B cell (primary cell): ENCODE measurements around the gene RBL1. TPM values are rescaled to one million over a fixed set of nuclear protein-coding genes. Genes with fewer than 3 reads are reported as not detected.

Experiments used
- ATAC-seq: fragments of 200-7000 bp; cut with Tn5 transposase; one replicate; pipeline ENCODE4 v1.10.0; 2021; ENCODE audit warnings: low read depth, mild to moderate bottlenecking, moderate number of reproducible peaks, moderate library complexity
- CTCF ChIA-PET: fragments of 350-600 bp; sonication (Branson Sonifier 250); formaldehyde crosslinking; loops from one replicate; lab custom pipeline; 2021; ENCODE audit warnings: antibody characterized with exemption, inconsistent platforms; lab: Charles Lee
- POLR2A ChIA-PET: fragments of 350-600 bp; sonication (Branson Sonifier 250); formaldehyde crosslinking; loops from one replicate; lab custom pipeline; 2021; ENCODE audit warnings: antibody characterized with exemption; lab: Charles Lee
- DNase-seq: peaks from one replicate; pipeline ENCODE4 v3.0.0; 2013
- H2AFZ ChIP-seq: 2 replicates; pipeline ENCODE4 v1.6.1; 2012; ENCODE audit warnings: mild to moderate bottlenecking, low read depth, low read length; ENCODE audit not compliant: insufficient read depth, poor library complexity, severe bottlenecking
- H3K27ac ChIP-seq, 2 donors: 1 replicate in 1 of 2; 2 replicates in 1 of 2; pipeline ENCODE4 v1.5.1; 2012 to 2013; ENCODE audit warnings: low read length in 2 of 2, mild to moderate bottlenecking in 2 of 2, moderate library complexity in 1 of 2
- H3K27me3 ChIP-seq, 4 experiments: fragments of 200-600 bp in 1 of 4; sonication (generic) in 1 of 4; replicated peaks in 1 of 4; 1 replicate in 2 of 4; 2 replicates in 2 of 4; pipeline versions ENCODE4 v1.6.1 to v1.7.0; 2013 to 2016; ENCODE audit warnings: low read length in 3 of 4, mild to moderate bottlenecking in 2 of 4, mixed read lengths in 1 of 4, moderate library complexity in 1 of 4; ENCODE audit not compliant: insufficient read depth in 4 of 4, control insufficient read depth in 3 of 4; ENCODE audit errors: control extremely low read depth in 1 of 4
- H3K36me3 ChIP-seq, 2 experiments: replicated peaks in 1 of 2; 1 replicate in 1 of 2; 2 replicates in 1 of 2; pipeline versions ENCODE4 v1.6.1 to v1.7.1; 2013; ENCODE audit warnings: low read length in 1 of 2; ENCODE audit not compliant: insufficient read depth in 2 of 2, control insufficient read depth in 1 of 2; ENCODE audit errors: control extremely low read depth in 1 of 2, extremely low read depth in 1 of 2
- H3K4me1 ChIP-seq, 2 donors: fragments of 200-600 bp in 1 of 2; sonication (generic) in 1 of 2; 1 replicate in 1 of 2; 2 replicates in 1 of 2; pipeline versions ENCODE4 v1.5.1 to v1.6.1; 2013 to 2017; ENCODE audit warnings: low read length in 2 of 2; ENCODE audit not compliant: control insufficient read depth in 2 of 2, insufficient read depth in 2 of 2
- H3K4me2 ChIP-seq: replicated peaks from 2 replicates; pipeline ENCODE3; 2012; ENCODE audit warnings: mild to moderate bottlenecking, low read depth, low read length; ENCODE audit not compliant: poor library complexity, severe bottlenecking
- H3K4me3 ChIP-seq, 5 experiments: fragments of 200-600 bp in 1 of 5; sonication (generic) in 1 of 5; 1 replicate in 3 of 5; 2 replicates in 2 of 5; pipeline versions ENCODE4 v1.5.1 to v1.7.0; 2011 to 2016; ENCODE audit warnings: low read length in 4 of 5, mild to moderate bottlenecking in 4 of 5, low read depth in 2 of 5, control low read depth in 1 of 5, moderate library complexity in 1 of 5; ENCODE audit not compliant: insufficient read depth in 1 of 5; ENCODE audit errors: control extremely low read depth in 1 of 5, extremely low read depth in 1 of 5
- H3K79me2 ChIP-seq: fragments of 200-600 bp; sonication (generic); one replicate; pipeline ENCODE4 v1.6.0; 2016; ENCODE audit warnings: low read length; ENCODE audit not compliant: control insufficient read depth, insufficient read depth
- H3K9ac ChIP-seq: fragments of 200-600 bp; sonication (generic); 2 replicates; pipeline ENCODE4 v1.6.1; 2017; ENCODE audit warnings: mild to moderate bottlenecking, low read length, moderate library complexity
- H3K9me3 ChIP-seq, 3 donors: one replicate each; pipeline versions ENCODE4 v1.6.1 to v1.7.1; 2013; ENCODE audit warnings: low read length in 2 of 3; ENCODE audit not compliant: control insufficient read depth in 2 of 3, insufficient read depth in 1 of 3; ENCODE audit errors: control extremely low read depth in 1 of 3
- H4K20me1 ChIP-seq: 2 replicates; pipeline ENCODE4 v1.6.0; 2012; ENCODE audit warnings: mild to moderate bottlenecking, low read length; ENCODE audit not compliant: insufficient read depth, control insufficient read depth, poor library complexity, severe bottlenecking
- H3K27ac Mint-ChIP-seq: one replicate; pipeline ENCODE4 v1.8.0; 2021; ENCODE audit warnings: mixed read lengths
- H3K27me3 Mint-ChIP-seq: one replicate; pipeline ENCODE4 v1.8.0; 2021; ENCODE audit warnings: mixed read lengths
- H3K4me1 Mint-ChIP-seq: one replicate; pipeline ENCODE4 v1.8.0; 2021; ENCODE audit warnings: mixed read lengths
- H3K4me3 Mint-ChIP-seq: one replicate; pipeline ENCODE4 v1.8.0; 2021; ENCODE audit warnings: mixed read lengths
- H3K9me3 Mint-ChIP-seq: one replicate; pipeline ENCODE4 v1.8.0; 2022; ENCODE audit warnings: mixed read lengths; ENCODE audit not compliant: insufficient read depth
- EZH2 ChIP-seq: IDR thresholded peaks from 2 replicates; pipeline ENCODE4 v1.6.1; 2012; ENCODE audit warnings: borderline replicate concordance, low read depth, mild to moderate bottlenecking, moderate library complexity, low read length; ENCODE audit not compliant: insufficient read depth, poor library complexity, severe bottlenecking
- WGBS: methylation state at CpG from one replicate; pipeline ENCODE4 v1.1.5; 2013; ENCODE audit warnings: missing lambda C conversion rate; ENCODE audit not compliant: insufficient coverage; 5-methylcytosine and 5-hydroxymethylcytosine counted together
- intact Hi-C: fragments of 100-400 bp; cut with micrococcal nuclease; formaldehyde crosslinking; loops from one replicate; pipeline ENCODE4 v1.10.0; 2022
- polyA plus RNA-seq: library from polyadenylated mRNA; depleted of rRNA; stranded (reverse); fragments of >200 nt; gene quantifications from 2 replicates; pipeline ENCODE4 v1.2.3, GENCODE V29; 2012
- total RNA-seq, 2 donors: library from RNA; stranded (reverse); fragments of 120-200 nt in 1 of 2; gene quantifications; 1 replicate in 1 of 2; 2 replicates in 1 of 2; pipeline versions ENCODE4 v1.2.3 to v1.2.4, GENCODE V29; 2013 to 2022
- TF ChIP-seq, protein P1 (sequence below): fragments of 200-600 bp; IDR thresholded peaks from one replicate; pipeline ENCODE4 v1.8.0; 2022; ENCODE audit warnings: antibody characterized with exemption, mild to moderate bottlenecking

RBL1 gene
- total and polyA plus RNA-seq, 2 donors (not counting 1 experiment from before 2014, with no cell fraction given), result 8.1 to 27.8 TPM

DNA sequence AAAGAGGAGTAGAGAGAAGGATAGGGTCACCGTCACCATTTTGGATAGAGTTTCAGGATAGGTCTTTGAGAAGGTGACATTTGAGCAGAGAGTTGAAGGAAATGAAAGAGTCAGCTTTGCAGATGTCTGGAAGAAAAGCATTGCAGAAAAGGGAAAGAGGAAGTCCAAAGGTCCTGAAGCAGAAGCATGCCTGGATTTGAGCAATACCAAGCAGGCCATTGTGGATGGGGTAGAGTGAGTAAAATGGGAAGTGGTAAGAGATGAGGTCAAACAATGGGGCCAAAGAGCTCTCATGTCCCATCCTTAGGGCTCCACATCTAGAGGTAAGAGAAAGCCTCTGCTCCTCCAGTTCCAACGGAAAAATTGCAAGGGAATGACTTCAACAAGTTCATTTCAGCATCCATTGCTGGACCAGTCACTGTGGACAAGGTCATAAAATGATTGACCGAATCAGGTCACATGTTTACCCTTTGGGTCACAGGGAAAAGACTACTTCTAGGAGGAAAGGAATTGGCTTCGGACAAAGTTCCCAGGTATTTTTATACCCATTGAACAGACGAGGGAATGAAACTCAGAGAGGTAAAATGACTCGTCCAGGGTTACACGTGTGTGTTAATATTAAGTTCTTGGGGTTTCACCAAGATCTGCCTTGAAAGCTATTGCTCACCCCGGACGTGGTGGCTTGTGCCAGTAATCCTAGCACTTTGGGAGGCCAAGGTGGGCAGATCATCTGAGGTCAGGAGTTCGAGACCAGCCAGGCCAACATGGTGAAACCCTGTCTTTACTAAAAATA lies 137.7 kb downstream of the RBL1 start:
- no peaks in the 10 kb centered on the region for H4K20me1 ChIP-seq
- H3K4me3 ChIP-seq, result no peak overlapping the region
- H3K4me1 ChIP-seq, result no peaks in the 10 kb centered on the region
- TF ChIP-seq, protein P1, sequence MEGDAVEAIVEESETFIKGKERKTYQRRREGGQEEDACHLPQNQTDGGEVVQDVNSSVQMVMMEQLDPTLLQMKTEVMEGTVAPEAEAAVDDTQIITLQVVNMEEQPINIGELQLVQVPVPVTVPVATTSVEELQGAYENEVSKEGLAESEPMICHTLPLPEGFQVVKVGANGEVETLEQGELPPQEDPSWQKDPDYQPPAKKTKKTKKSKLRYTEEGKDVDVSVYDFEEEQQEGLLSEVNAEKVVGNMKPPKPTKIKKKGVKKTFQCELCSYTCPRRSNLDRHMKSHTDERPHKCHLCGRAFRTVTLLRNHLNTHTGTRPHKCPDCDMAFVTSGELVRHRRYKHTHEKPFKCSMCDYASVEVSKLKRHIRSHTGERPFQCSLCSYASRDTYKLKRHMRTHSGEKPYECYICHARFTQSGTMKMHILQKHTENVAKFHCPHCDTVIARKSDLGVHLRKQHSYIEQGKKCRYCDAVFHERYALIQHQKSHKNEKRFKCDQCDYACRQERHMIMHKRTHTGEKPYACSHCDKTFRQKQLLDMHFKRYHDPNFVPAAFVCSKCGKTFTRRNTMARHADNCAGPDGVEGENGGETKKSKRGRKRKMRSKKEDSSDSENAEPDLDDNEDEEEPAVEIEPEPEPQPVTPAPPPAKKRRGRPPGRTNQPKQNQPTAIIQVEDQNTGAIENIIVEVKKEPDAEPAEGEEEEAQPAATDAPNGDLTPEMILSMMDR, result no peak
- H3K4me2 ChIP-seq, result no peak overlapping the region
- DNase-seq (no peak), ATAC-seq (no peak)
- Mint-ChIP-seq H3K4me3 (no peak overlapping the region), H3K27ac (no peak overlapping the region), H3K27me3 (no peaks in the 10 kb centered on the region), H3K9me3 (peaks cover 6% of the 10 kb centered on the region), H3K4me1 (no peaks in the 10 kb centered on the region)
- POLR2A ChIA-PET, result no interaction called here
- no peak overlapping the region for H3K9ac ChIP-seq
- H3K79me2 ChIP-seq, result no peaks in the 10 kb centered on the region
- intact Hi-C loops, result no loop called here
- no peaks in the 10 kb centered on the region for H3K27me3 ChIP-seq
- no peak overlapping the region for H3K27ac ChIP-seq
- H3K9me3 ChIP-seq, result peaks cover 0 to 5% (median 0%) of the 10 kb centered on the region in 3 donors
- H3K36me3 ChIP-seq, result no peaks in the 10 kb centered on the region
- 94% methylated on average over 10 of the region's 10 CpGs for WGBS
- CTCF ChIA-PET, result no interaction called here
- no peak overlapping the region for H2AFZ ChIP-seq

DNA sequence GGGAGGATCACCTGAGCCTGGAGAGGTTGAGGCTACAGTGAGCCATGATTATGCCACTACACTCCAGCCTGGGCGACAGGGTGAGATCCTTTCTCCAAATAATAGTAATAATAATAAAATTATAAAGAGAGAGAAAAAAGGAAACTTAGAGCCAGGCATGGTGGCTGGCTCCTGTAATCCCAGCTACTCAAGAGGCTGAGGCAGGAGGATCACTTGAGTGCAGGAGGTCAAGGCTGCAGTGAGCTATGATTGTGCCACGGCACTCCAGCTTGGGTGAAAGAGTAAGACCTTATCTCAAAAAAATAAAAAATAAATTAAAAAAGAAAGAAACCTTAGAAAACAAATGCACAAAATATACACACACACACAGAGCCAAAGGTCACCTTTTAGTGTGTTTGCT lies 139.1 kb downstream of the RBL1 start:
- no peaks in the 10 kb centered on the region for H3K9me3 ChIP-seq
- H3K79me2 ChIP-seq, result no peaks in the 10 kb centered on the region
- Mint-ChIP-seq H3K27ac (no peak overlapping the region), H3K4me3 (no peak overlapping the region), H3K4me1 (peaks cover 4% of the 10 kb centered on the region), H3K27me3 (no peaks in the 10 kb centered on the region), H3K9me3 (no peaks in the 10 kb centered on the region)
- H3K9ac ChIP-seq, result no peak overlapping the region
- WGBS, result no CpG with 5 or more reads among the region's 2 CpGs
- H2AFZ ChIP-seq, result no peak overlapping the region
- ATAC-seq (no peak), DNase-seq (no peak)
- H3K36me3 ChIP-seq, result no peaks in the 10 kb centered on the region
- H4K20me1 ChIP-seq, result no peaks in the 10 kb centered on the region
- peaks cover 4 to 5% of the 10 kb centered on the region in 2 donors for H3K4me1 ChIP-seq
- TF ChIP-seq, protein P1, result no peak
- no peak for TF ChIP-seq EZH2
- intact Hi-C loops, result no loop called here
- no peak overlapping the region for H3K4me2 ChIP-seq
- H3K27ac ChIP-seq, result no peak overlapping the region
- CTCF ChIA-PET, result no interaction called here
- no peaks in the 10 kb centered on the region for H3K27me3 ChIP-seq
- POLR2A ChIA-PET, result no interaction called here
- no peak overlapping the region for H3K4me3 ChIP-seq
